Measurements from ENCODE around the gene ZPBP2.

Gene ZPBP2

GRCh38 chr17:39915559-39915958 lies 47.6 kb downstream of the ZPBP2 start:
- DNase-seq: no peak

GRCh38 chr17:39916918-39917317 lies 48.9 kb downstream of the ZPBP2 start:
- no peak for DNase-seq

DNA sequence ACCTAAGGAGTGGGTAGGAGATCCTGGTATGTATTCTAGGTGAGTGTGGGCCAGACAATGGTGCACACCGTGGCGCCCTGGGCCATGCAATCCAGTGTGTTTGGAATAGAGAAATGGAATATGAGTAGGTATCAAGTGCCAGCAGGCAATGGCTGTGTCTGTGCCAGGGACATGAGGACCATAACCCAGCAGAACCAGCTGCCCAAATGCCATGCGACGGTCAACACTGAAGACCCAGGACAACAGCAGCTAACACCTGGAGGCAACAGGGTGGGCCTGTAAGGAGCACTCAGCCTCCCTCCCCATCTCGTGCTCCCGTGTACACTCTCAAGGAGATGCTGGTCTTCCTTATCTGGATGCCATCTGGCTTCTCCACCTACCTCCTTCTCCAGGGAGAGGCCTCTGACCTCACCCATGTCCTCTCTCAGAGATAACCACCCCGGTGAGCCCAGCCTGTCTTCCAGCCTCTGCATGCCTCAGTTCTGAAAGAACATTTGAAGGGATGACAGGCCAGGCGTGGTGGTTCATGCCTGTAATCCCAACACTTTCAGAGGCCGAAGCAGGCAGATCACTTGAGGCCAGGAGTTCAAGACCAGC lies 51.2 kb downstream of the ZPBP2 start:
- no peak for DNase-seq

- DNase-seq: no peak
Observed at GRCh38 chr17:39920218-39921210, 52.5 kb downstream of the ZPBP2 start.

DNA sequence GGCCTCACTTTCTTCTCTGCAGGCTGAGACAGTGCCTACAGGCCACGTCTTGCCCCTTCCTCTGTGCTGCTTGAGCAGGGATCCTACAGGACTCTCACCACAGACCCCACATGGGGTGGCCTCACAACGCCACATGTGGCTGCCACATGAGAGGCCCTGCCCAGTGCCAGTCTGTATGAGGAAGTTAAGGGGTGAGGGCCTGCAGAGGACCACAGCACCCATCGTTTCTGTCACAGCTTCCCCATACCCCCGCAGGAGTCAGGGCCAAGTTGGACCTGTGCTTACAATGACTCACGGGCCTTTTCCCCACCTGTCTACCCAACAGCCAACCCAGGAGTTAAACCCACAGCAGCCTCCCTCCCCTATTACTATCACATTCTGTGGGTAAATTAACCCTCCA lies 53.3 kb downstream of the ZPBP2 start:
- DNase-seq: no peak

- no peak for DNase-seq
Observed at GRCh38 chr17:39922006-39922405, 54.0 kb downstream of the ZPBP2 start.

GRCh38 chr17:39923230-39923629 lies 55.2 kb downstream of the ZPBP2 start:
- no peak for DNase-seq

- DNase-seq: no peak
Observed at GRCh38 chr17:39923836-39924690, 56.1 kb downstream of the ZPBP2 start.

DNA sequence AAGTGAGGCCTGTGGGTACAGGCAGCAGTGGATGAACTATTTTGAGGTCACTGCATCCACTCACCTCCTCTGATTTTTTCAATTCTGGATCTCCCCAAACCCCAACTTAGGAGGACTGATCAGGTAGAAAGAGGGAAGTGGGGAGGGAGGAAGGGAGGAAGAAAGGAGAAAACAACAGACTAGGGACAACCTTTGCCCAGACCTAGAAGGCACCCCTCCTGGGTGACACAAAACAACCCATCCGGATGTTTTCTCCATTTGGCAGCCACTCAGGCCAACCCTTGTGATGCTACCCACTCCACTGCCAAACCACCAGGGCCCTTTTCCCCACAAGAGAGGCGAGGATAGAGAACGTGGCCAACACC lies 56.7 kb downstream of the ZPBP2 start:
- no peak for DNase-seq

DNA sequence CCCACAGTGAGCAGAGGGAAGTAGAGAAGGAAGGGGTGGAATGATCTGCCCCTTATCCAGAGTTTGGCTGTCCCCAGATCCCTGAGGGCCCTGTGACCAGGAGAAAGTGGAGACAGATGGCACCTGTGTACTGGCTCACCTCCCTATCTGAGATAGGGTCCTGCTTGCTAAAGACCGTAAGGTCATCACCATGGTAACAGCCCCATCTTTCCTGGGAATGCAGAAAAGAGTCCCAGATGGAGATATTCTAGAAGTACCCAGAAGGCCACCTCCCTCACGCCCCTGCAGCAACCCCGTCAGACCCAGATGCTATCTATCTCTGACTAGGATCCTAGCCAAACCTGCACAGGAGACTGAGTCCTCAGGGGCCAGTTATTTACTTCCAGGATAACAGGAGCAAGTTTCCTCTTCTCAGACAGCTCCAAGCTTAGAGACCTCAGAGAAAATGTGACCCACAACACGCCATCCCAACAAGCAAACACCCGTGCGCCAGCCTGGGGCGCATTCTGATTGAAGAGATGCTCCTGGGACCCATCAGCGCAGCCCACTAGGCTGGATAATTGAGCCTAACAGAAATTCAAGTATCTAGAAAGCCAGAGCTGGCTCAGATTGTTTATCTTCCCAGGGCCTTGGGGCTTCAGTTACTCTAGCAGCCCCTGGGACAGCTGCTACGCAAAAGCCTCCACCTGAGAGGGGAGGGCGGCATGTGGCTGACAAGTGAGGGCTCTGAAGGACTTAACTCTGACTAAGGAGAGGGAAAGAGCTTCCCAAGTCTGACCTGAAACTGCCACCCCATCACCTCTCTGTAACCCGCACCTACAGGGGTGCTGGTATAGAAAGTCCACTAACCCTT lies 57.5 kb downstream of the ZPBP2 start:
- DNase-seq: no peak

GRCh38 chr17:39926135-39926587 lies 58.2 kb downstream of the ZPBP2 start:
- DNase-seq: no peak

- DNase-seq: no peak
Observed at GRCh38 chr17:39926588-39927100, 58.6 kb downstream of the ZPBP2 start.
